ENCODE measurements around the gene CHMP4A.

CHMP4A gene

DNA sequence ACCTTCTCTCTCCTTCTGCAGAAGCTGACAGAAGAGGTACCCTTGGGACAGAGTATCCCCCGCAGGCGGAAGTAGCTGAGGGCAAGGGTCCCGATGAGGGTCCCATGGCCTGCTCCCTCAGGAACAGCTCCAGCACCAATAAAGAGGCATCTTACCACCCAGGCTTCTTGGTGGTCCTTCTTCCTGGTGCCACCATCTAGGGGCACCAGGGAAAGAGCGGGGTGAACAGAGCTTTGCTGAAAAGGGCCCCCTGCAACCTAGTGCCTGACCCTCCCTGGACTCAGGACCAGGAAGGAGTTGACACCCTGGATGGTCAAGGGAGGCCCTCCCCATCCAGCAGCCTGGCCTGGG lies 52.8 kb downstream of the CHMP4A start:
- TF ChIP-seq CTCF (conservative IDR thresholded peaks at IDR 0.05; ENCODE audit: low read depth, low read length): no peak
- H3K4me3 ChIP-seq (ENCODE audit: low read length): no peak overlapping the region
- no peak for DNase-seq (ENCODE audit: low read depth)

GRCh38 chr14:24159777-24160498 lies 53.4 kb downstream of the CHMP4A start:
- H3K4me3 ChIP-seq (ENCODE audit: low read length): no peak overlapping the region
- TF ChIP-seq CTCF (conservative IDR thresholded peaks at IDR 0.05; ENCODE audit: low read depth, low read length): no peak
- DNase-seq (ENCODE audit: low read depth): no peak
